BJ (cell line): ENCODE results near the gene ST3GAL6. TPM values are rescaled to one million over a fixed set of nuclear protein-coding genes. Genes with fewer than 3 reads are reported as not detected.

Source experiments
- CTCF ChIA-PET: fragments of 350-600 bp; formaldehyde crosslinking; extraction: SDS; loops from one replicate; lab custom pipeline; 2021; ENCODE audit warnings: antibody characterized with exemption, inconsistent platforms; lab: Yijun Ruan, JAX
- POLR2A ChIA-PET: fragments of 300-600 bp; sonication (Branson Sonifier 250); formaldehyde crosslinking; extraction: SDS; loops from one replicate; lab custom pipeline; 2021; ENCODE audit warnings: antibody characterized with exemption; lab: Charles Lee
- DNase-seq: peaks from one replicate; pipeline ENCODE4 v3.0.0-alpha.2; 2011; ENCODE audit warnings: low read depth
- H3K27me3 ChIP-seq: 2 replicates; pipeline ENCODE4 v1.6.0; 2011; ENCODE audit warnings: low read length; ENCODE audit not compliant: control insufficient read depth, insufficient read depth
- H3K36me3 ChIP-seq: 2 replicates; pipeline ENCODE4 v1.5.1; 2011; ENCODE audit warnings: low read length; ENCODE audit not compliant: control insufficient read depth, insufficient read depth
- H3K4me3 ChIP-seq: 2 replicates; pipeline ENCODE4 v1.5.1; 2011; ENCODE audit warnings: low read depth, mild to moderate bottlenecking, control low read depth, low read length
- polyA plus RNA-seq: library from polyadenylated mRNA; depleted of rRNA; stranded (reverse); fragments of >200 nt; gene quantifications from 2 replicates; pipeline ENCODE4 v1.2.3, GENCODE V29; 2011
- TF ChIP-seq, protein P1 (sequence below): IDR thresholded peaks from 2 replicates; pipeline ENCODE4 v1.5.1; 2011; ENCODE audit warnings: low read depth, mild to moderate bottlenecking, control low read depth, inconsistent platforms, low read length, moderate library complexity; ENCODE audit not compliant: insufficient read depth

The ST3GAL6 gene
- polyA plus RNA-seq, 1 experiment: not detected

DNA sequence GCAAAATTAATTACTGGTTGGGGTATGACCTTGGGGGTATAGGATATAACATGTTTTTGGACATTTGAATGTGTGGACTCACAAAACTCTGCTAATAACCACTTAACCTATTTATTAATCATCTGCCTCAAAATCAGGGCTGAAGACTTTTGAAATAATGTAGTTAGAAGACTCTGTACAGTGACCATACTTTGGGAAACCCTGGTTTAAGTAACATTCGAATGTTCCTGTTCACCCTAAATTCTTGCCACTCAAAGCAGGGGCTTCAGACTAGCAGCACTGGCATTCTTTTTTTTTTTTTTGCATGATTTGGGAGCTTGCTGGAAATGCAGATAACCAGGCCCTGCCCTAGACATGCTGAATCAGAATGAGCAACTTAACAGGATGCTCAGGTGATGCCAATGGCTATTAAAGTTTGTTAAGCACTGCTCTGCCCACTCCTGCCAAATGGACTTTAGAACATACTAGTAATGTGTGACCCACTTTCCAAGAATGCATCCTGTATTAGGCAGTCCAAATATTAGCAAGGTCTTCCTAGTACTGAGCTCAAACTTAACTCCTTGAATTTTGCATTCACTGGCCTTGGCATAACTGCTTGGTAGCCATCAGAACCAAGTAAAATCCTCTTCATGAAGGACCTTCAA lies 12.7 kb upstream of the ST3GAL6 start:
- POLR2A ChIA-PET: no interaction called here
- CTCF ChIA-PET: no interaction called here
- TF ChIP-seq, protein P1, sequence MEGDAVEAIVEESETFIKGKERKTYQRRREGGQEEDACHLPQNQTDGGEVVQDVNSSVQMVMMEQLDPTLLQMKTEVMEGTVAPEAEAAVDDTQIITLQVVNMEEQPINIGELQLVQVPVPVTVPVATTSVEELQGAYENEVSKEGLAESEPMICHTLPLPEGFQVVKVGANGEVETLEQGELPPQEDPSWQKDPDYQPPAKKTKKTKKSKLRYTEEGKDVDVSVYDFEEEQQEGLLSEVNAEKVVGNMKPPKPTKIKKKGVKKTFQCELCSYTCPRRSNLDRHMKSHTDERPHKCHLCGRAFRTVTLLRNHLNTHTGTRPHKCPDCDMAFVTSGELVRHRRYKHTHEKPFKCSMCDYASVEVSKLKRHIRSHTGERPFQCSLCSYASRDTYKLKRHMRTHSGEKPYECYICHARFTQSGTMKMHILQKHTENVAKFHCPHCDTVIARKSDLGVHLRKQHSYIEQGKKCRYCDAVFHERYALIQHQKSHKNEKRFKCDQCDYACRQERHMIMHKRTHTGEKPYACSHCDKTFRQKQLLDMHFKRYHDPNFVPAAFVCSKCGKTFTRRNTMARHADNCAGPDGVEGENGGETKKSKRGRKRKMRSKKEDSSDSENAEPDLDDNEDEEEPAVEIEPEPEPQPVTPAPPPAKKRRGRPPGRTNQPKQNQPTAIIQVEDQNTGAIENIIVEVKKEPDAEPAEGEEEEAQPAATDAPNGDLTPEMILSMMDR: no peak
- H3K4me3 ChIP-seq: no peak overlapping the region
- H3K27me3 ChIP-seq: no peaks in the 10 kb centered on the region; the same call in none of the 2 replicates
- no peak for DNase-seq
- no peaks in the 10 kb centered on the region for H3K36me3 ChIP-seq

DNA sequence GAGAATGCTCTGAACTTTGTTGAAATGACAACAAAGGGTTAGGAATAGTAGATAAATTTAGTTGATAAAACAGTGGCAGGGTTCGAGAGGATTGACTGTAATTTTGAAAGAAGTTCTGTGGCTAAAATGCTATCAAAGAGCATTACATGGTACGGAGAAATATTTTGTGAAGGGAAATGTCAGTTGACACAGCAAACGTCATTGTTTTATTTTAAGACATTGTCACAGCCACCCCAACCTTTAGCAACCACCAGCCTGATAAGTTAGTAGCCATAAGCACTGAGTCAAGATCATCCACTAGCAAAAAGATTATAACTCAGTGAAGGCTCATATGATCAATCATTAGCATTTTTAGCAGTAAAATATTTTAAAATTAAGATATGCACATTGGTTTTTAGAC lies 8.7 kb upstream of the ST3GAL6 start:
- peaks cover 1% of the 10 kb centered on the region for H3K27me3 ChIP-seq
- TF ChIP-seq, protein P1: no peak
- CTCF ChIA-PET: no interaction called here

DNA sequence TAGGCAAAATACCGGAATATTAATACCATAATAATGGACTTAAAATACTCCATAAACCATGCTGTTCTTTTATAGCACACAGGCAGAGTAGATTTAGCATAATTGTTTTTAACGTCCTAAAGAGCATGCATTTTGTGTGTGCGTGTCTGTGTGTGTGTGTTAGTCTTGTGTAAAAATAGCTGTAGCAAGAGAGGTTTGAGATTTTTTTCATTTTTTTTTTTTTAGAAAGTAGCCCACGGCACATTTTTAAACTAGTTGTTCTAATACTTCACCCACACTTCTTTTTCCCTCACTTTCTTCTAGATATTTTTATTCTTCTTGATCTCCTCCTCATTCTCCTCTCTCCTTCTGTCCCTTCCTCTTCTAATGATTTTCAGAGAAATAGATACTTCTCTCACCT lies 7.5 kb upstream of the ST3GAL6 start:
- Histone ChIP-seq H3K4me3 (no peak overlapping the region), H3K27me3 (peaks cover 1% of the 10 kb centered on the region; the same call in 1 of the 2 replicates), H3K36me3 (no peaks in the 10 kb centered on the region)
- POLR2A ChIA-PET: no interaction called here
- CTCF ChIA-PET: no interaction called here
- no peak for DNase-seq
- TF ChIP-seq, protein P1: no peak

More for the DNA sequence above, 8.7 kb upstream of the ST3GAL6 start:
- POLR2A ChIA-PET: no interaction called here
- no peaks in the 10 kb centered on the region for H3K36me3 ChIP-seq
- H3K4me3 ChIP-seq: no peak overlapping the region
- no peak for DNase-seq

DNA sequence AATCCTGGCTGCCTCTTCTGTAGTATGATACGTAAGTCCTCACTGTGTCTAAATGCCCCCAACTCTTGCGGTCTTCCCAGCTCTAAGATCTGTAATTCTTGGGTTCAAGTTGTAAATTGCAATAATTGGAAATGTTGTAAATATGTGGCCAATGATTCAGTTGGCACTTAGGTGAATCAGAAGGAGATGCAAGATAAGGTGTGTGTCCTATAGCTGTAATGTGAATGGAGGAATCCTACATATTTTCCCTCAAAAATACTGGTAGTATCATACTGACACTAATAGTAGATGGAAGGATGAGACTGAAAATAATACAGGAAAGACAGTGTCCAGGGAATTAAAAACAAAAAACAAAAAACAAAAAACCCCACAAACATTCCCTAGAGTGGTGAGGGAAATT lies 3.5 kb upstream of the ST3GAL6 start:
- no peak overlapping the region for H3K4me3 ChIP-seq
- CTCF ChIA-PET: interaction anchor here (0.9 to 1.2 kb wide), 2 partner anchors 24 to 157 kb away, joined by 3 to 5 read pairs; no protein-coding TSS in a partner anchor
- no peak for DNase-seq
- peaks cover 6% of the 10 kb centered on the region for H3K27me3 ChIP-seq
- no peaks in the 10 kb centered on the region for H3K36me3 ChIP-seq
- POLR2A ChIA-PET: no interaction called here
- TF ChIP-seq, protein P1: no peak

DNA sequence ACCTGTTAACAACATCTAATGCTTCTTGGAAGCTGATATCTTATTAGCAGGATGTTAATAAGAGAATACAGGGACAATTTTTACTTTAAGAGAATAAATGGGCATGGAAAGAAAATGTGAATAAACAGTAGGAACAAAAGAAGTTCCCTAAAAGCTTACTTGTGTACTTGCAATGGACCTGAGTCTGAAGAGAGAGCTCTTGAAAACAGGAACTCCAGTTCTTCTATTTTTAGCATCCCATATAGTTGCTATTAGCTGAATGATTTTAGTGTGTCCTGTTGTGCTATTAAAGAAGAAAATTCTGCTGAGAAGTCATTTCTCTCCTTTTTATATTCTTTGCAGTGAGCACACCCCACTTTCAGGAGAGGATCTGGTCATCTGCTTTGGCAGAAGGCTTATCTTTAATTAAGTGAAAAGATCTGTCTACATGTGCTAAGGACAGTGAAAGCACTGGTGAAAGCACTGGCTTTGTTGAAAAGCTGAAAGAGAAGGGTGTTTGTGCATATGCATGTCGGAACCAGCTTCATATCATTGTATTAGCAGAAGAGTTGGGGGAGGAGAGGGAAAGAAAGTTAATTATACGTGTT lies 1.4 kb upstream of the ST3GAL6 start:
- H3K4me3 ChIP-seq: no peak overlapping the region
- CTCF ChIA-PET: no interaction called here
- POLR2A ChIA-PET: no interaction called here

More for the DNA sequence above, 1.4 kb upstream of the ST3GAL6 start:
- Histone ChIP-seq H3K27me3 (peaks cover 8% of the 10 kb centered on the region), H3K36me3 (no peaks in the 10 kb centered on the region)
- no peak for DNase-seq
- TF ChIP-seq, protein P1: no peak
